GM21723 (cell line): Measurements from ENCODE around the gene CDC7.
"Not testable (repeated sequence)": the region's sequence is repeated elsewhere in the genome, so short reads cannot be mapped to it uniquely, and the experiment has no call there.

ENCODE experiments used
- ATAC-seq: cut with Tn5 transposase; IDR thresholded peaks from one replicate; pipeline ENCODE4 v1.9.1; 2021; ENCODE audit warnings: mild to moderate bottlenecking, moderate library complexity; ENCODE audit not compliant: unreplicated experiment

CDC7 gene

DNA sequence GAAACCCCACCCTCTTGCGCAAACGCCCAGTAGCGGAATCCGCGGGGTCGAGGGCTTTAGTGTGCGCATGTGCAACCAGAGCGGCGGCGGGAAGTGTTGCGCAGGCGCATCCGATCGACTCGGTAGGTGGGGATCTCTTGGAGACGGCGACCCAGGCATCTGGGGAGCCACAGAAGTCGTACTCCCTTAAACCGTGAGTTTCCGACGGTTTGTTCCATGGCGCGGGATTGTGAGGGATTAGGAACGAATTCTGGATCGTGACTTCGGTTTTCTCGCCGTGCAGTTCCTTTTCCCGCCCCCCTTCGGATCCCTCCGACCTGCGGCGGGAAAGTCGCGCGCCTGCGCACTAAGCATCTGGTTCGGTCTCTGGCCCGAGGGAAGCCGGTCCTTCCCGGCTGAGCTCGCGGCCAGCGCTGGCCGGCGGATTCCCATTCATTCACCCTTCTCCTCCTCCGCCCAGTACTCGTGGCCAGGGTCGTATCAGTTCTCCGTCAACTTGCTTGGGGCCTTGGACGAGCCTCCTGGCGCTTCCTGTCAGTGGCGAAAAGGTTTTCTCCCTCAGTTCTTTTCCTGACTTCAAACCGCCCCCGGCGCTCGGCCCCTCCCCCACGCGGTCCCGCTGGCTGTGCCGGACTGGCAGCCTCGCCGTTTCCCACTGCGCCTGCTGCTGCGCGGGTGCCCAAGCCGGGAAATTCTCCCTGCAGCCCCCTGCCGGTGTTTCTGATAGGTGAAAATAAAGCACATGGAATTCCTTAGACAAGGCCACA lies at the start of gene CDC7:
TSS of gene CDC7 (plus strand) at position 96 of the 767 bp plus-strand sequence. CDS start 866 bp downstream, outside the sequence.
- peak; percentile 79 for ATAC-seq

- ATAC-seq = no peak
These were observed 46.5 kb upstream of the CDC7 start for GRCh38 chr1:91454136-91454535.

- no peak for ATAC-seq
These were observed 45.3 kb upstream of the CDC7 start for GRCh38 chr1:91455334-91455733.

DNA sequence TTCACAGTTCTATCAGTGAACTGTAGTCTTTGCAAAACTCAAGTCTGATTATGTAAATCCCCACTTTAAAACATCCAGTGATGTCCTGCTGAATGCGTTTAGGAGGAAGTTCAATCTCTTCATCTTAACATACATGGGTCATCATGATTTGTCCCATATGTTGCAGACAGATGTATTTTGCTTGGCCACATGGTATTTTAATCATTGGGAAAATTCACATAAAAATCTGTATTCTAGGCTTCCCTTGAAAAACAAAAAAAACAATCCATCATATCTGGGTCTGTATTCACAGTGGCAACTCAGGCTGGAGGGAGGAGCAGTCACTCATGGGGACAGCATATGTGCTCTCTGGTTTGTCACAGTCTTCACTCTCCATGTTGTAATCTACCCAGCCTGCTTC lies 44.8 kb upstream of the CDC7 start:
- ATAC-seq = no peak

DNA sequence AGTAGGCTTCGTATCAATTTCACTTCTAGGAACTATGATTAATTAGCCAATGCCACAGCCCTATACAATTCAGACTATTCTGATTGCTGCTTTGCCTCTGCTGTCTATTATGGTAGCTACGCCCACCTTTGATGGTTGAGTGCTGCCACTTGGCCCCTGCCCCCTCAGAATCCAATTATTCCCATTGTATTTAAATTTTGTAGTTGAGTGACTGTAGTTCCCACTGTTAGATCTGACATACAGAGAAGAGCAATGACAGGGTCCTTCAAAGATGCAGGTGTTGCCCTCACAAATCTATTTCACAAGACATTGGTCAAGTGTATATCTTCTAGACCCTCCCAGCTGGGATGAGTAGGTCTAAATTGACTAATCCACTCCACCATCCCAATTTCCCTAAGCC lies 35.3 kb upstream of the CDC7 start:
- ATAC-seq = not testable (repeated sequence)

- ATAC-seq = no peak
These were observed 24.0 kb upstream of the CDC7 start for GRCh38 chr1:91476533-91477217.

DNA sequence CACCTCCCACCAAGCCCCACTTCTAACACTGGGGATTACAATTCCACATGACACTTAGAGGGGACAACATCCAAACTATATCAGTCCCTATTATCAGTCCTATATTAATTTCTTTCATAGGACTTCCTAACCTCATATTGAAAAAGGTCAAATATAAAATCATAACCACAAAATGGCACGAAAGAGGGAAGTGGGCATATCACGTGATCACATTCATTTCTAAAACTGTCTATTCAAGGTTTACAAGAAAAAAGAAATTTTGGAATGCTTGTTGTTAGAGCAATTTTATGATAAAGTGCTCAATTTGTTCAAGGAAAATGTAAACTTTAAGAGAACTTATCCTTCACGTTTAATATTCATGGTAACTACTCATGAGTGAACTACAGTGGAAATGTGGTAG lies 13.2 kb upstream of the CDC7 start:
- ATAC-seq = no peak

DNA sequence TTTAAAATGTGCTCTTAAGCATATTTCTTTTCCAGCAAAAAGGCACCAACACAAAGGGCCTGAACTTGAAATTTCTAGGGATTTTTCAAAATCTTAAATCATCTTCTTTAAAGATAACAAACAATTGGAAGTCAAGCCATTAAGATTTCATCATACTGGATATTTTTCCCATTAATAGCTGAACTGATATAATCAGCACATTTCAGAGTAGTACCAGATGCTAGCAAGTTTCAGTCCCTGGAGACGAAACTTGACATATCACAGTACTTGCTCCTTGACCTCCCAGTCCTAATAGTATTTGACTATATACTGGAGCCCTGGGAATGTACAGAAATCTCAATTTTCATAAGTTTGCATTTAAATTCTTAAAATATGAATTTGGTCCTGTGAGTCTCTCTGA lies 10.2 kb upstream of the CDC7 start:
- ATAC-seq = no peak

- ATAC-seq = no peak
These were observed 2.6 kb upstream of the CDC7 start for GRCh38 chr1:91498035-91498434.

- no peak for ATAC-seq
These were observed 2.0 kb upstream of the CDC7 start for GRCh38 chr1:91498498-91499245.

DNA sequence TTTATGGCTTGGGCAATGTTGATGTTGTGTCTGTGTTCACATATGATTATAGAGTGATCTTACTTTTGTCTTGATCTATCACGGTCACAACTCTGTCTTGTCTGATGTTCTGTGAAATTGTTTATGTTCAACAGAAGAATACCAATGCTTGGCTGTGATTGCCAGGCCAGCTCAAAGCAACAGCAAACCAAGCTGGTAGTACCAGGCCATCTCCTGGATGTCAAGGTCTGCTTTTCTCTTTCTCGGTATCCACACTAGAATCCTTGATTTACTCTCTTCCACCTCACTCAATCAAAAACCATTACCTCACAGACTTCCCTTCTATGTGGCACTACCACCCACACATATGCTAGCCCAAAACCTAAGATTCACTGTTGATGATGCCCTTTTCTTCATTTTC lies 1.3 kb upstream of the CDC7 start:
- ATAC-seq = no peak

GRCh38 chr1:91499904-91500755 lies 521 bp upstream of the CDC7 start:
- peak; percentile 22 for ATAC-seq

GRCh38 chr1:91501523-91501851 lies 836 bp downstream of the CDC7 start:
- ATAC-seq = peak; percentile 16

- ATAC-seq = no peak
These were observed 1.5 kb downstream of the CDC7 start for GRCh38 chr1:91501971-91502671.

GRCh38 chr1:91502672-91503184 lies 2.1 kb downstream of the CDC7 start:
- peak; percentile 35 for ATAC-seq

- ATAC-seq = no peak
These were observed 2.8 kb downstream of the CDC7 start for GRCh38 chr1:91503332-91503900.

- ATAC-seq = no peak
These were observed 3.4 kb downstream of the CDC7 start for GRCh38 chr1:91503975-91504530.

- ATAC-seq = no peak
These were observed 4.4 kb downstream of the CDC7 start for GRCh38 chr1:91505086-91505485.

DNA sequence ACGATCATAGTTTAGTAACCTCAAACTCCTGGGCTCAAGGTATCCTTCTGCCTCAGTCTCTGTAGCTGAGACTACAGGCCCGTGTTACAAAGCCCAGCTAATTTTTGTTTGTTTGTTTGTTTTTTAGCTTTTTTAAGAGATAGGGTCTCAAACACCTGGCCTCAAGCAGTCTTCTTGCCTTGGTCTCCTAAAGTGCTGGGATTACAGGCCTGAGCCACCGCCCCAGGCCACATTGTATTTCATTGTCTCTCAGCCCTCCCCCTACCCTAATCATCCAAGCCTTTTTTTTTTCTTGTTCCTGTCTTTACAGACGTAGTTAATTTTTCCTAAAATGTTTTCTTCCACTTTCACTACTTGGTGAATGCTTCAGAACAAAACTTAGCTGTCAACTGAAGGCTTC lies 5.4 kb downstream of the CDC7 start:
- no peak for ATAC-seq
